Activated CD4-positive, alpha-beta T cell treated with anti-CD3 and anti-CD28 coated beads, Interleukin-2, amount 50 U/mL, for 16 hours (primary cell): ENCODE measurements around the gene ARHGEF28.

Experiments used
- DNase-seq: peaks from one replicate; pipeline ENCODE4 v3.0.0-alpha.2; 2020

ARHGEF28 gene

DNA sequence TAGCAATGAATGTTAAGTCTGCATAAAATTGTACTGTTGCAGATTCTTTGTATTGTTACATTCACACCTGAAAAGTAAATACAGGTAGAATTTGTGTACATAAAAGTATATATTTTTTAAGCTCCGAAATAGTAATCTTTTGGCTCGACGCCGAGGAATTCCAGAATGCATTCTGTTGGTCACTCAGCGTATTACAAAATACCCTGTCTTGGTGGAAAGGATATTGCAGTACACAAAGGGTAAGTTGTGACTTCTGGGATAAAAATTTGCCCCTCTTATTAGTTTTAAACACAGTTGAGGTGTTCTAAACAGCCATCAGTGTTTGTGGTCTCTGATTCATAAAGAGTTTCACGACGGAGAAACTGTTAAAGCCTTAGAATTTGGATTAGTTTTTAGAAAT lies 257.6 kb downstream of the ARHGEF28 start:
- DNase-seq: no peak

DNA sequence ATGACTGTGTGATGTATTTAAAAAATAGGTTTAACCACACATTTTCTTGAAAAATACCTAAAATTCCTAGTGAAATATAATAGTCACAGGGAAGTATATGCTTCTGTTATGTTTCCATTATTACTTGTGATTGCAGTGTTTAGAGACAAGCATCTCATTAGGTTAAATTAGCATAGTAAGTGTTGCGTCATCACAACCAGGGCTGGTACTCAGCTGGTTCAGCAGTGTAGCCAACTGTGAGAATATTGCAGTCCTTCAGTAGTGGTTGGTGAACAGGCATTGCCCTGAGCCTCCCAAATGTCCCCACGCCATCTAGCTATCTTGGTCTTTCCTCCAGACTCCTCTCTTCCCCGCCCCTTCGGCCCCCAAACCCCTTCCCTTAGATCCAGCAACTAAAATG lies 261.7 kb downstream of the ARHGEF28 start:
- DNase-seq: no peak

DNA sequence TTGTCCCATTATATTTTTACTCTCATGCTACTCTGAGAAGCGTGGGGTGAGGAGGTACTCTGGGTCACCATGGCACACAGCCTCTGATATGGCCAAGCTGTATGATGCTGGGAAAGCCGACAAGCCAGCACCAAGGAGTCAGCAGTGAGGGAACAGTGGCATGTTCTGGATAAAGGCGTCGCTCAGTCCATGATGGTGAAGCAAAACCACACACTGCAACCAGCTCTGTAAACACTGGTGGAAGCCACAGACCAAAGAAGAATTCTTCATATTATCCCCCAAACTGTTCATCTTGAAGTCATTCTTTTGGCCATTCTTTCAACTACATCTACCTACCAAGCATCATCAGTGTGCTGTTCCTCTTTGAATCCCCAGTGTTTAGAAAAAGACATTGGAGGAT lies 264.6 kb downstream of the ARHGEF28 start:
- DNase-seq: no peak

DNA sequence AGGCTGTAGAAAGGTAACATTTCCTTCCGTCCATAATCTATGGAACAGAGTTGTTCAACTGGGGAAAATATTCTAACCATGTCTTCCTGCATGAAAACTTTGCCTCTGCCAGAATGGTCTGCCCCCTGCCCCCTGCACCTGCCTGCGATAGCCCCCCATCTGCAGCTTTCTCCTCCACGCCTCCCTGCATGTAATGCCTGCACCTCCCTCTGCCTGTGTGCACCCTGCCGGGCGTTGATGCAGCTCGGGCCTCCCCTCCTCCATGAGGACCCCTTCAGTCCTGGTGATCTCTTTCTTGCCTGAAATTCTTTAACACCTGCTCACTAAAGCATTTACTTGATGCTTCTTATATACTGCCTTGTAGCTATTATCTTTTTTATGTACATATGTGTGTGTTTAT lies 266.2 kb downstream of the ARHGEF28 start:
- DNase-seq: no peak

DNA sequence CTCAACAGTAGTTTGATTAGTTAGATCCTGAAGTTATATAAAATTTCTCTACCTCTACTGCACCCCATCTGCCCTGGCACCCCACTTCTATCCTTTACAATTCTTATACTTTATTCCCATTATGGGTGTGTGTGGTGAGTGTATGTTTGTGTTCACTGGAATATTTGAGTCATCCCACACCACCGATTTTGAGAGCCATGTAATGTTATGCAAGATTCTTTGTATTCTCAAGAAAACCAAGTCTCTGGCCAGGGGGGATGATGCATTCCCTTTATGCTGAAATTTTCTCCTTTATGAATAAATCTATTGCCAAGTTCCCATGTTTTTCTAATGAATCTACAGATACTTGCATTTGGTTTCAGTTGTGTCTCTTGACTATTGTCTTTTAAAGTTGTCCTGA lies 266.8 kb downstream of the ARHGEF28 start:
- no peak for DNase-seq

DNA sequence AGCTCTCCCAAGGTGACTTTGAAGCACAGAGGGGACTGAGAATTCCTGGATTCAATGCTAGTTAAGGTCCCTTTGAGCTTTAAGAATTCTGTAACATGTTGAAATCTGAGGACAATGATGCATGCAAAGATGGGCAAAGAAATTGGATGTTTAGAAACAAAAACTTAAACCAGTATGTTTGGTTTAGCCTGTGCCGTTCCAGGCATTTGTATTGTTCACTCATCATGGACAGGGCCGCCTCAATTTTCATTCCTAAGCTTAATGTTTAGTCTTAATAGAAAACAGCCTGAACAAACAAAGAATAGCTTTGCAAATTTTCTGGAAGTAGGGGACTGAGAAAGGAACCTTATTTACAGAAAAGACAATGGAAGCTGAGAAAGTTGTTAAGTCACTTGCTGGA lies 267.8 kb downstream of the ARHGEF28 start:
- DNase-seq: no peak

DNA sequence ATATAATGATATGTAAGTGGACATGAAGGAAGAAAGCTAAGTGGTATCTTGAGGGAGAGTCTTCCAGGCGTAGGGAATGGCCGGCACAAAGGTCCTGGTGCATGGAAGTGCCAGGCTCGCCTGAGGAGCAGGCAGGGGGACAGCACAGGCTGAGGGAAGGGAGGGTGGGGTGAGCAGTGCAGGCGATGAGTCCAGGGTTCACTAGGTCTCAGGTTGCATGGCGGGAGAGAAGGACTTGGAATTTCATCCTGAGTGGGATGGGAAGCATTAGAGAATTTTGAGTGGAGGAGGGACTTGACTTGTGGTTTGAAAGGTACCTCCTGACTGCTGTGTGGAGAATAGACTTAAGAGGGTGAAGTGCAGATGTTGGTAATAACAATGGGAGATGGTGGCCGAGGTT lies 268.9 kb downstream of the ARHGEF28 start:
- no peak for DNase-seq

DNA sequence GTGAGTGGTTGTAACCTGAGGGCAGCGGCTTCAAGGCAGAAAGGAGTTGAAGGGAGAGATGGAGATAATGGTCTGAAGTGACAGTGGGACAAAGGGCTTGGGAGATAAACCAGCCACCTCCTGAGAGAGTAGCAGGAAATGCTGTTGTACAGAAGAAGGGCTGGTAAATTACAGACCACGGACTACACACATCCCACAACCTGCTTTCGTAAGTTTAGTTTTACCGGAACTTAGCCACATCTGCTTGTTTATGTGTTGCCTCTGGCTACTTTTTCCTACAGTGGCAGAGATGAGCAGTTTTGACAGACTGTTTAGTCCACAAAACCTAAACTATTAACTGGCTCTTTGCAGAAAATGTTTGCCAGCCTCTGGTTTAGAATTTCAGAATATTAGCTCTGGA lies 269.5 kb downstream of the ARHGEF28 start:
- DNase-seq: peak; percentile 42

DNA sequence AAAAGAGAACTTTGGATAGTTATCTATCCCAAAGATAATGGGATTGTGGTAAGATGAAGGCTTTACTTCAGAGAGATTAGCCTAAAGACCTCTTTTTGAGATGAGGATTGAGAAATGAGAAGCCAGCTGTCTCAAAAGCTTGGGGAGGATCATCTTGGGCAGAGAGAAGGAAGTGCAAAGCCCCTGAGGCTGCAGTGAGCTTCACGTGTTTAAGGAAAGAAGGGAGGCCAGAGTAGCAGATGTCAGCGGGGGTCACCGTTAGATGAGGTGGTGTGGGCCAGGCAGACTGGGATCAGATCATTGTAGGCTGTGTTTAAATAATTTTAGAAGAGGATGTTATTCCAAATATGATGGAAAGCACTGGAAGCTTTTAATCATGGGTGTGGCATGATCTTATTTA lies 270.1 kb downstream of the ARHGEF28 start:
- no peak for DNase-seq

DNA sequence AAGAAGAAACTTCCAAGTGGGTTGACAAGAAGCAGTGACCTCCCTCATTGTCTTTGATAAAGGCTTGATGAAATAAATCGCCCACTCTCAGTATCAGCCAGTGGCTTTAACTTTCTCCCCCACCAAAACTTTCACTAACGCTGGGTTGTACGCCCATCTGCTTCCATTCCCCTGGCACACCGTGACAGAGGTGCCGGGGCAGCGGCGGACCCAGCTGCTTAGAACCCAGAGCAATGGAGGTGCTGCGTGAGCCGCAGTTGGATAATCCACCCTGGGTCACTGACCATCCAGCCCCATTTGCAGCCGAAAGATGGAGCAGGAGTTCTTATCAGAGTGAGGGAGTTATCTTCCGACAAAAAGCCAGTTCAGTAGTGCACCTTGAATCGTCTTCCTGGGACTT lies 270.7 kb downstream of the ARHGEF28 start:
- DNase-seq: no peak

DNA sequence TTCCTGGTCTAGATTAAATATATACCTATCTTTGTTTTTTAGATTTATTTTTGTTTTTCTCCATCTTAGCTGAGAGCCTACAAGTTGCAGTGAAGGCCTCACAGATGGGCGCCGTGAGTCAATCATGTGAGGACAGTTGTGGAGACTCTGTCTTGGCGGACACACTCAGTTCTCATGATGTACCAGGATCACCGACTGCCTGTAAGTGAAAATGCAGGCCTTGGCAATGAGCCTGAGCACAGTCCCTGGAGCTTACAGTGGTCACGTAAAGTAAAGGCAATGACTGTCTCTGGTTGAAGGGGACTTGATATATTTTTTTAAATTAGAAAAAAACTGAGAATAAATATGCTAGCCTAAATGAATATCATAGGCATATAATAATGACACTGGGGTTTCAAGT lies 271.9 kb downstream of the ARHGEF28 start:
- no peak for DNase-seq

DNA sequence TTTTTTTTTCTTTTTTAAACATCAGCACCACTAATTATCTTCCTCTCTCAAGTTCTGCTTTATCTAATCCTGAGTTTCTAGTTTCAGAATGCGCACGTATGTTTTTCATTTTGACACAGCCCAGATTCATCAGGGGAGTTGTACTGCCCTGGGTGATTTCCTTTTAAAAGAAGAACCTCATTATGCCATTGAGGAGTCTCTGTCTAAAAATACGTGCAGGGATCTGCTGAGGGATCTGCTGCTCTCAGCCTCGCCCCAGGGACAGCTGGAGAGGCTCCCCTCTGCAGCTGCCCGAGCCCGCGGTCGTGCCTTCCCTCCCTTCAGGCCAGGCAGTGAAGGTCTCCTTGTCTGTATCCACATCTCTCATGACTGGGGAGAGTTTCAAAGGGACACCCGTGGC lies 273.1 kb downstream of the ARHGEF28 start:
- DNase-seq: peak; percentile 75

DNA sequence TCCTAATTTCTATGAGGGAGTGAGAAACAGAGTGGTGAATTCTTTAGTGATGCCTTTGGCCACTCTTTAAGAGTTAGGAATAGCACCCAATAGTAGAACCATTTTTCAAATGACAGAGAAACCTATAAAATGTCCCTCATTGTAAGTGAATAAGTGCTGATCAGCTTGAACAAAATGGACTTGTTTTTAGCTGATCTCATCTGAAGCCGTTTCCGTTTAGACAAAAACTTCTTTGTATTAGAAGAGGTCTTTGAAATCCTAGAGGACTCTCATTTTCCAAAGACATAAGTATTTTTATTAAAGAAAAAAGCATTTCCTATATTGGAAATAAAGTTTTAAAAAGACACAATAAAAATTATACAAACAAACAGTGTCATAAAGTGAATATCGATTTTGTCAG lies 273.9 kb downstream of the ARHGEF28 start:
- DNase-seq: no peak

DNA sequence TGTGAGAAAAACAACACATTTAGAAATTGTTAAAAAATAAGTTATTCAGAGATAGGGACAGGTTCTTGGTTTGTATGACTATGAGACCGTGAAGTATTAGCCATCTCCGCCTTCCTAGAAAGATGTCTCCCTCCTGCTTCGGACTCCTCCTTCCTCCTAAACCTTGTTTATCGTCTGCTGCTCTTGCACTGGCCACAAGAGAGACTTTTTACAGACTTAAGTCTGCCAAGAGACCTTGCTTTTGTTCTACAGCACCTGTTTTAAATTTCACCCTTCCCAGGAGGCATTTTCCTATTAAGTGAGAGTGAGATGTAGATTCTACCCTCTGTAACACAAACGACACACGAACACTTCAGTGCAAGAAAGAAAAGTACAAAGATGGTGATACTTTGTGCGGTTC lies 274.6 kb downstream of the ARHGEF28 start:
- DNase-seq: no peak

DNA sequence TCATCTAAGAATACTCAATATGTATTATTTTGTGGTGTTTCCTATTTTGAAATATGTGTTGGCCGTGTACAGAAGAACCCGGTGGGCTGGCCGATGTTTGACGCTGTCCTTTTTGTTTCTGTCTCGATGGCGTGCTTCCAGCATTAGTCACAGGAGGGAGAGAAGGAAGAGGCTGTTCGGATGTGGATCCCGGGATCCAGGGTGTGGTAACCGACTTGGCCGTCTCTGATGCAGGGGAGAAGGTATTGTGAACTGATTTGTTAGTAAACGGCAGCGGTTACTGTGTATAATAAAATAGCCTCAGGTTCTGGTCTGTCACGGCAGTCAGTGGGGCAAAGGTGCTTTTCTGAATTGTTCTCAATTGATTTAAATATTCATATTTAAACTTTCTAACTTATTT lies 275.0 kb downstream of the ARHGEF28 start:
- DNase-seq: no peak

DNA sequence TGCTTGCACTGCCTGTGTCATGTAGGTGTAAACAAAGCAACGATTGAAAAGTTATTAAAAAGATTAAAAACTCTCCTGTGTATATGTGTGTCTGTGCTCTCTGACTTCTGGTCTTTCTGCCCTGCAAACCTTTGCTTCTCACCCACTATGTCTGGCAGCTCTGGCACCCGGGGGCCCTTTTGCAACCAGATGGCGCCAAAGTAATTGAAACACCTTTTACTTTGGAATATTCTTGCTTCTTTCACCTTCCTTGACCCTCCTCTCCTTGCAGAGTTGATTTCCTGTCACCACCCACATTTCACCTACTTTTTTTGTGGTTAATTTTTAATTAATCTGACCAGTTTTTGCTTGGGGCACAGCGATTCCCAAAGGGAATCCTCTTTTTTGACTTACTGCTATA lies 275.5 kb downstream of the ARHGEF28 start:
- DNase-seq: no peak

DNA sequence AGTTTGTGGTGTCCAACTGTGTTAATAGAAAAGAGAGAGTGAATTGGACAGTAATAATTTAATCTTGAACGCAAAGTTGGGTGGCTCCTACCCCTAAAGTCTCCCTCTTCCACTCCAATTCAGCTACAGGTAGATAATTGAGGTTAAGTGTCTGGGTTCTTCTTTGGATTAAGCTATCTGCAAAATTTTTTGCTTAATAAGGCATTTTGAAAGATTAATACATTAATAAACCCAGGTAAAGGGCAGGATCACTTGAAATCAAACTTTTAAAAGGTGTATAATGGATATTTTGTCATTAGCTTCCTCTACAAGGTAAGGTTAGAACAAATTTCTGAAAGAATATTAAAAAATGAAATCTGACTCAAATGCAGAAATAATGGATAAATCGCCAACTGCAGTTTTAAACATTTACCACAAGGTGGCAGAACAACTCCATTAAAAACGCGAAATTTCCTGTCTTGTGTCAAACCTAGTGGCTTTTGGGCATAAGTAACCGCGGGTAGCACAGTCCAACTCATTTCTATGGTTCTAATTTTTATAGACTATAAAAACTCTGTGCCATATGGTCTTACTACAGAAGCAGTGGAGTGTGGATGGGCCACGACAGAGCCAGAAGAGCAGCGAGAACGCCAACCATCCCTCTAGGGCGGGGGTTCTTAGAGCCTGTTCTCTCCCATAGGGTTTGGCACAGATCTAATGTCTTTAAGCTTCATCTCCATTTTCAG lies 276.5 kb downstream of the ARHGEF28 start:
- peak; percentile 56 for DNase-seq

DNA sequence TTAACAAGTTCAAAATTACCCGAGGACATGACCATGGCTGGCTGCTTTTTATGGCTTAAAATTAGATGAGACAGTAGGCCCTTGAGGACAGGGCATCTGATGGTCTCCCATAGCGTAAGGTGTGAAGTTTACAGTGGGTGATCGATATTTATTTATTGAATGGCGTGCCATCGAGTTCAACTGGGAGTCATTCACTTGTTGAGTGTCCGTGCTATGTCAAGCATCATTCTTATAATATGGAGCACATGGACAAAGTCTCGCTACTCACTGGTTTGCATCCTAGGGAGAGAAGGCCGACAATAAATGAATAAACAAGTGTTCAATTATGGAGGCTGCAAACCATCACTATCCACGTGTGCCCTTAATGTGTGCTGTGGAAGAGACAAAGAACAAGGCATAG lies 277.2 kb downstream of the ARHGEF28 start:
- DNase-seq: no peak

DNA sequence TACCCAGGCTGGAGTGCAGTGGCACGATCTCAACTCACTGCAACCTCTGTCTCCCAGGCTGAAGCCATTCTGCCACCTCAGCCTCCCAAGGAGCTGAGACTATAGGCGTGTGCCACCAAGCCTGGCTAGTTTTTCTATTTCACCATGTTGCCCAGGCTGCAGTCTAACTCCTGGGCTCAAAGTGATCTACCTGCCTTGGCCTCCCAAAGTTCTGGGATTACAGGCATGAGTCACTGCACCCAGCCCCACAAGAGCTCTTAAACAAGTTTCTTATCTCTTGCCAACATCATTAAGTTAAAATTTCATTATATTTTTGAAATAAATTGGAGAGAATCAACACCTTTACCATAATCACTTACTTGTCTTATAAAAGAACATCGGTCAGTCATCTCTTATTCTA lies 280.3 kb downstream of the ARHGEF28 start:
- no peak for DNase-seq

DNA sequence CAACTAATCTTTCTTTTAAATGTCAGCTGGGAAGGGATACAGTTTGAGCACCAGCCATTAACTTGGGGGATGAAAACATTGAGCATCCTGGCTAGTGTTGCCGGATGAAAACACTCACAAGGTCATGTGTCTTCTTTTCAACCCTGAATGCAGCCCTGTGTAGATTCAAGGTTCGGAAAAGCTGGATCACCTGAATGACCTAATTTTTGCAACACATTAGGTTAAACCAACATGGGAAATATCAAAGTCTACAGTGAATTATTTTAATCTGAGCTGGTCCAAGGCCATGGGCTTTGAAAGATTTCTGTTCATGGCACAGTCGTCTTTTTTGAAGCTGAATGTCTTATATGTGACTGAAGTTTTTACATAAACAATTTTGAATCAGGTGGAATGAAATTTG lies 281.2 kb downstream of the ARHGEF28 start:
- DNase-seq: no peak

DNA sequence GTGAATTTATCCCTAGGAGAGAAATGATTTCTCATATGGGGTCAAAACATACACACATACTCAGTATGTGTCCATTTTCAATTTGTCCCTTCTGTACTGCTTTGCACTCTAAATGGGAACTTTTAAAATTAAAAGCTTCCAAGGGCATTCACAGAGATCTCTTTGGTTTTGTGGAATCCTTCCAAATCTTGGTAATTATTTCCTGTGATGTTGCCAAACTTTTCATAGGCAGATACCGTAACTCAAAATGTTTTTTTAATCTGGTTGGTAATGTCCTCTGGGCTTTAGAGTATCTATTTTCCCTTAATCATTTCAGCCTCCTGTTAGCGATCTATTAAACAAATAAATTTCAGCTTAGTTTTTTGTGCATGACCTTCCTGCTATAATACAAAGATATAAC lies 282.4 kb downstream of the ARHGEF28 start:
- no peak for DNase-seq

DNA sequence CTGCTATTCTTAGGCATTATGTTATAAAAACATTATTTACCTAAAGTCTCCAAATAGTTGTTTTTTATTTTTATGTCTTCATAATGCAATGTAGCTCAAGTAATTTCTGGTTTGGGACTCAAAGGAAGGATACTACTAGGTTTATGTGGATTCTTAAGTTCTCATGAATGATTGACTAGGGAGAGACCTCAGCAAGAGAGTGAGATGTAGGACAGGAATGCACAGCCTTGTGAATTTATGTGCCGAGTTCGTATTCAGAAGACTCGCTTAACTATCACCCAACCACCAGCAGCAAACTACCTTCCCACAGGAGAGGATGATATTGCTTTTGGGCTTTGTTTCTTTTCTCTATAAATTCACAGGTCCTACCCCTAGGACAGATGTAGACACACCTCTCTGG lies 282.9 kb downstream of the ARHGEF28 start:
- no peak for DNase-seq

DNA sequence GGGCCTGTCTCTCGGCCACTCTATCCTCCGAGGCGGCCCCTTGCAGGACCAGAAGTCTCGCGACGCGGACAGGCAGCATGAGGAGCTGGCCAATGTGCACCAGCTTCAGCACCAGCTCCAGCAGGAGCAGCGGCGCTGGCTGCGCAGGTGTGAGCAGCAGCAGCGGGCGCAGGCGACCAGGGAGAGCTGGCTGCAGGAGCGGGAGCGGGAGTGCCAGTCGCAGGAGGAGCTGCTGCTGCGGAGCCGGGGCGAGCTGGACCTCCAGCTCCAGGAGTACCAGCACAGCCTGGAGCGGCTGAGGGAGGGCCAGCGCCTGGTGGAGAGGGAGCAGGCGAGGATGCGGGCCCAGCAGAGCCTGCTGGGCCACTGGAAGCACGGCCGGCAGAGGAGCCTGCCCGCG lies 283.5 kb downstream of the ARHGEF28 start:
- no peak for DNase-seq

DNA sequence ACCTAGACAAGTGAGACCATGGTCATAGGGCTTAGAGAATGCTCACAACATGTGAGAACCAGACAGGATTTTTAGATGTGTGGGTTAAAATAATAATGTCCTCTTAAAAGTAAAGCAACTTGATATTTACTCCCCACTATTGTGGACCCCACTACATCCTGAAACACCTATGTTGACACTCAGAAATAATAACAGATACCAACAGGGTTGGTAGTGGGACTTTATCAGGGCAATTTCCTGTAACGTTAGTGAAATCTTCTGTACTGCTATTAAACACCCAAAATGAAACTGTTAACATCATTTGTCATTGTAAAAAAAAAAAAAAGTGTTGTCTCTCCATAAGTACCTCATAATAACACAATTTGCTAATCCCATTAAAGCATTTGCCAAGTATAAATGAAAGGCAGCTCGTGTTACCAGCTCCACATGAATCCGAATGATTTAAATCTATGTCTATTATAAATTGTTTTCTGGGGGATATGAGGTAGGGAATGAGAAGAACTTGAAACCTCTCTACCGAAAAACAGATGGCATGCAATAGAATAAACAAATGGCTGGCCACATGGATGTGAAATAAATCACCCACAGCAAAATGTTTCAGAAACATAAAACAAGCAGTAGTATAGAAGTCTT lies 285.9 kb downstream of the ARHGEF28 start:
- no peak for DNase-seq

DNA sequence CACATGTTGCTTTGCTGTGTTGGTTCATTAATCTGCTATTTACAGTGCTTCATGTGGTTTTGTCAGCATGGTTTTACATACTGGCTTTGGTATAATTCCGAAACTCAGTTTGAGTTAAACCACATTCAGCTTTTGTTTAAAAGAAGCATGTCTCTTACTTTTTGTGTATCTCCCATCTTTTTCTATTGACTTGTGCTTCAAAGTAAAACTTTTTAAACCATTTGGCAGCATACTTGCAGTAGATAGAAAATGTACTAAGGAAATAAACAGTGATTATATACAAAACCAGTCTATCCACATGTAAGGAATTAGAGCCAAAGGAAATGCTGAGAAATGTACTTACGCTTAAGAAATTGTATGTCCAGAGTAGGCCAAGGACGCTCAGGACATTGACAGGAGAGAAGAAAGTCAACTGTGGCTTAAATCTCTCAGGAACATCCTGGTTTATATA lies 286.9 kb downstream of the ARHGEF28 start:
- DNase-seq: peak; percentile 32
